WTC11 (cell line): ENCODE data around the gene SLC36A4.

Experiments
- AR ChIP-seq: fragments of 250-450 bp; sonication (Bioruptor Pico); IDR thresholded peaks from 2 replicates; pipeline ENCODE4 v1.9.0; 2021; ENCODE audit warnings: mild to moderate bottlenecking
- ARID4B ChIP-seq: sonication (generic); formaldehyde crosslinking; IDR thresholded peaks from 2 replicates; pipeline ENCODE4 v1.8.0; 2023; ENCODE audit warnings: missing genetic modification reagents, mild to moderate bottlenecking, borderline replicate concordance
- ATF1 ChIP-seq: sonication (generic); formaldehyde crosslinking; IDR thresholded peaks from 2 replicates; pipeline ENCODE4 v1.8.1; 2023; ENCODE audit warnings: mild to moderate bottlenecking, moderate library complexity, missing genetic modification reagents
- CTCF ChIP-seq: fragments of 200-600 bp; IDR thresholded peaks from 2 replicates; pipeline ENCODE4 v1.8.0; 2022; ENCODE audit warnings: antibody characterized with exemption
- JUN ChIP-seq: sonication (generic); formaldehyde crosslinking; IDR thresholded peaks from 2 replicates; pipeline ENCODE4 v1.8.0; 2023; ENCODE audit warnings: mild to moderate bottlenecking, missing genetic modification reagents
- NFYB ChIP-seq: sonication (generic); formaldehyde crosslinking; conservative IDR thresholded peaks from 2 replicates; pipeline ENCODE4 v1.8.0; 2022; ENCODE audit warnings: low read depth, missing genetic modification reagents
- NR2C2 ChIP-seq: sonication (generic); formaldehyde crosslinking; IDR thresholded peaks from 2 replicates; pipeline ENCODE4 v1.8.0; 2022; ENCODE audit warnings: mild to moderate bottlenecking, missing genetic modification reagents
- USF2 ChIP-seq: sonication (generic); formaldehyde crosslinking; IDR thresholded peaks from 2 replicates; pipeline ENCODE4 v1.8.1; 2023; ENCODE audit warnings: mild to moderate bottlenecking, missing genetic modification reagents, moderate library complexity
- ZNF532 ChIP-seq: fragments of 250-450 bp; sonication (Bioruptor Pico); IDR thresholded peaks from 2 replicates; pipeline ENCODE4 v1.9.0; 2021; ENCODE audit warnings: mild to moderate bottlenecking, borderline replicate concordance
- TF ChIP-seq, protein P1 (sequence below): sonication (generic); formaldehyde crosslinking; conservative IDR thresholded peaks from 2 replicates; pipeline ENCODE4 v1.8.1; 2022; ENCODE audit warnings: mild to moderate bottlenecking, missing genetic modification reagents
- TF ChIP-seq, protein P2 (sequence below): sonication (generic); formaldehyde crosslinking; IDR thresholded peaks from 2 replicates; pipeline ENCODE4 v1.8.0; 2022; ENCODE audit warnings: mild to moderate bottlenecking, missing genetic modification reagents

GRCh38 chr11:93212094-93212493 is 14.3 kb upstream of the SLC36A4 start:
- TF ChIP-seq CTCF (no peak), ARID4B (CRISPR knock-in tag) (no peak), USF2 (CRISPR knock-in tag) (no peak), JUN (CRISPR knock-in tag) (no peak), NFYB (CRISPR knock-in tag) (no peak), NR2C2 (no peak), ATF1 (CRISPR knock-in tag) (no peak), AR (no peak), ZNF532 (CRISPR knock-in tag) (no peak)
- TF ChIP-seq, protein P1, sequence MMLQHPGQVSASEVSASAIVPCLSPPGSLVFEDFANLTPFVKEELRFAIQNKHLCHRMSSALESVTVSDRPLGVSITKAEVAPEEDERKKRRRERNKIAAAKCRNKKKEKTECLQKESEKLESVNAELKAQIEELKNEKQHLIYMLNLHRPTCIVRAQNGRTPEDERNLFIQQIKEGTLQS (CRISPR knock-in tag) = no peak
- TF ChIP-seq, protein P2, sequence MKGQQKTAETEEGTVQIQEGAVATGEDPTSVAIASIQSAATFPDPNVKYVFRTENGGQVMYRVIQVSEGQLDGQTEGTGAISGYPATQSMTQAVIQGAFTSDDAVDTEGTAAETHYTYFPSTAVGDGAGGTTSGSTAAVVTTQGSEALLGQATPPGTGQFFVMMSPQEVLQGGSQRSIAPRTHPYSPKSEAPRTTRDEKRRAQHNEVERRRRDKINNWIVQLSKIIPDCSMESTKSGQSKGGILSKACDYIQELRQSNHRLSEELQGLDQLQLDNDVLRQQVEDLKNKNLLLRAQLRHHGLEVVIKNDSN (CRISPR knock-in tag) = no peak
